Glomerular endothelial cell (primary cell): ENCODE data around the gene PIGH. TPM values are rescaled to one million over a fixed set of nuclear protein-coding genes. Genes with fewer than 3 reads are reported as not detected.
"Not testable (repeated sequence)": the region's sequence is repeated elsewhere in the genome, so short reads cannot be mapped to it uniquely, and the experiment has no call there.

Experiments used
- DNase-seq: peaks from one replicate; pipeline ENCODE4 v3.0.0-alpha.2; 2011; ENCODE audit warnings: low read depth, low spot score; ENCODE audit errors: extremely low read depth
- total RNA-seq: library from RNA; depleted of rRNA; stranded (reverse); fragments of >200 nt; gene quantifications from 2 replicates; pipeline ENCODE4 v1.2.3, GENCODE V29; 2015

PIGH gene
- total RNA-seq: 11.3 and 16.5 TPM in 2 replicates

GRCh38 chr14:67599698-67600561, at the start of gene PIGH:
Gene PIGH, minus strand, starts transcription at chr14:67600268. Its CDS starts 65 bp downstream, at chr14:67600203.
- no peak for DNase-seq

GRCh38 chr14:67646131-67646530, 46.1 kb upstream of the PIGH start:
- DNase-seq: no peak

- no peak for DNase-seq
Observed at GRCh38 chr14:67645414-67645813, 45.3 kb upstream of the PIGH start.

- no peak for DNase-seq
Observed at GRCh38 chr14:67644428-67644827, 44.4 kb upstream of the PIGH start.

- no peak for DNase-seq
Observed at GRCh38 chr14:67643713-67644112, 43.6 kb upstream of the PIGH start.

GRCh38 chr14:67641902-67642749, 42.1 kb upstream of the PIGH start:
- DNase-seq: no peak

GRCh38 chr14:67641480-67641879, 41.4 kb upstream of the PIGH start:
- DNase-seq: no peak

- no peak for DNase-seq
Observed at GRCh38 chr14:67638642-67639041, 38.6 kb upstream of the PIGH start.

GRCh38 chr14:67636361-67636919, 36.4 kb upstream of the PIGH start:
- no peak for DNase-seq

- no peak for DNase-seq
Observed at GRCh38 chr14:67633451-67634147, 33.5 kb upstream of the PIGH start.

GRCh38 chr14:67630938-67631337, 30.9 kb upstream of the PIGH start:
- DNase-seq: no peak

GRCh38 chr14:67630186-67630585, 30.1 kb upstream of the PIGH start:
- DNase-seq: no peak

- no peak for DNase-seq
Observed at GRCh38 chr14:67627519-67627918, 27.5 kb upstream of the PIGH start.

GRCh38 chr14:67626131-67626530, 26.1 kb upstream of the PIGH start:
- not testable (repeated sequence) for DNase-seq

- DNase-seq: peak; percentile 54
Observed at GRCh38 chr14:67623114-67623513, 23.0 kb upstream of the PIGH start.

- peak; percentile 83 for DNase-seq
Observed at GRCh38 chr14:67622675-67623074, 22.6 kb upstream of the PIGH start.

GRCh38 chr14:67620217-67620785, 20.2 kb upstream of the PIGH start:
- no peak for DNase-seq

GRCh38 chr14:67619446-67620216, 19.6 kb upstream of the PIGH start, which contains the start of gene ARG2:
Gene ARG2, plus strand, starts transcription at chr14:67619920. Its CDS starts 58 bp downstream, at chr14:67619978.
- DNase-seq: peak; percentile 48

GRCh38 chr14:67618617-67619063, 18.6 kb upstream of the PIGH start:
- peak; percentile 79 for DNase-seq
